Spleen (tissue), 11 donors: ENCODE data around the gene SEM1. TPM values are rescaled to one million over a fixed set of nuclear protein-coding genes. Genes with fewer than 3 reads are reported as not detected.

Source experiments
- DNase-seq: peaks from one replicate; pipeline ENCODE4 v3.0.0-alpha.2; 2020
- H3K27ac ChIP-seq, 8 donors: fragments of 200-600 bp; sonication (generic) in 7 of 8; 1 replicate in 4 of 8; 2 replicates in 4 of 8; pipeline versions ENCODE4 v1.5.0 to v1.8.0; 2016 to 2021; ENCODE audit warnings: inconsistent platforms in 4 of 8, mild to moderate bottlenecking in 4 of 8, moderate library complexity in 1 of 8
- H3K27me3 ChIP-seq, 7 donors: fragments of 200-600 bp; sonication (generic) in 6 of 7; replicated peaks in 1 of 7; 1 replicate in 4 of 7; 2 replicates in 3 of 7; pipeline versions ENCODE4 v1.5.0 to v1.8.0; 2016 to 2021; ENCODE audit warnings: inconsistent platforms in 3 of 7, mild to moderate bottlenecking in 1 of 7
- H3K36me3 ChIP-seq, 6 donors: fragments of 200-600 bp; sonication (generic) in 5 of 6; 1 replicate in 4 of 6; 2 replicates in 2 of 6; pipeline versions ENCODE4 v1.5.0 to v1.8.0; 2016 to 2021; ENCODE audit warnings: inconsistent platforms in 2 of 6
- H3K4me1 ChIP-seq, 6 donors: fragments of 200-600 bp; sonication (generic) in 5 of 6; 1 replicate in 3 of 6; 2 replicates in 3 of 6; pipeline versions ENCODE4 v1.5.0 to v1.8.0; 2016 to 2021; ENCODE audit warnings: inconsistent platforms in 3 of 6
- H3K4me3 ChIP-seq, 8 donors: fragments of 200-600 bp; sonication (generic) in 7 of 8; 1 replicate in 4 of 8; 2 replicates in 4 of 8; pipeline versions ENCODE4 v1.5.0 to v1.8.0; 2016 to 2021; ENCODE audit warnings: inconsistent platforms in 4 of 8, mild to moderate bottlenecking in 4 of 8, moderate library complexity in 2 of 8
- H3K9me3 ChIP-seq, 8 donors: fragments of 200-600 bp; sonication (generic) in 7 of 8; 1 replicate in 4 of 8; 2 replicates in 4 of 8; pipeline versions ENCODE4 v1.5.0 to v1.8.0; 2016 to 2021; ENCODE audit warnings: inconsistent platforms in 4 of 8
- CTCF ChIP-seq, 11 experiments: fragments of 200-600 bp in 7 of 11; fragments of 450-650 bp in 4 of 11; sonication (generic) in 4 of 11; IDR thresholded peaks in 8 of 11; conservative IDR thresholded peaks in 3 of 11; 1 replicate in 7 of 11; 2 replicates in 4 of 11; pipeline versions ENCODE4 v1.4.0 to v1.8.0; 2016 to 2021; ENCODE audit warnings: antibody characterized with exemption in 11 of 11, inconsistent platforms in 4 of 11, mild to moderate bottlenecking in 1 of 11
- POLR2A ChIP-seq, 3 donors: fragments of 450-650 bp; IDR thresholded peaks; one replicate each; pipeline ENCODE4 v1.5.1; 2017; ENCODE audit warnings: antibody characterized with exemption in 3 of 3, mild to moderate bottlenecking in 1 of 3
- POLR2AphosphoS5 ChIP-seq, 3 donors: sonication (generic); formaldehyde crosslinking; IDR thresholded peaks; one replicate each; pipeline ENCODE4 v1.5.1; 2017; ENCODE audit warnings: antibody characterized with exemption in 3 of 3
- WGBS, 5 donors: extraction: QIAGEN DNeasy Blood & Tissue Kit in 3 of 5; methylation state at CpG; one replicate each; pipeline versions ENCODE4 v1.1.5 to v1.1.7; 2013 to 2018; 5-methylcytosine and 5-hydroxymethylcytosine counted together
- intact Hi-C: fragments of 100-400 bp; cut with DNase I; formaldehyde crosslinking; loops from one replicate; pipeline ENCODE4 v1.15.0; 2023; ENCODE audit warnings: low total_unique reads
- polyA plus RNA-seq, 3 donors: library from polyadenylated mRNA; stranded (reverse); fragments of 200-250 nt; gene quantifications; one replicate each; pipeline ENCODE4 v1.2.1, GENCODE V29; 2013
- total RNA-seq, 7 donors: library from RNA; depleted of rRNA in 3 of 7; stranded (reverse); fragments of >200 nt in 3 of 7; fragmentation: NEBNext Ultra II Directional in 4 of 7; extraction: Animal tissue kit (Norgen Biotek cat#: 25700) in 4 of 7; gene quantifications; one replicate each; pipeline versions ENCODE4 v1.1.0 to v1.2.1, GENCODE V29; 2016 to 2021
- donor health status: healthy with polysubstance abuse.
- donor health status: DM: no; HTN: no; CAD: no; lungs with moderate emphysema.
- donor health status: DM: no; HTN: no; CAD: no.
- donor health status: Bipolar disorder and iron deficiency.
- donor health status: healthy.
- donor health status: DM: no; HTN: no; CAD: no.
- donor health status: DM: yes; HTN: yes; CAD: no.

SEM1 gene
- total and polyA plus RNA-seq, 10 donors: 15.5 to 78.6 (median 39.9) TPM

- Histone ChIP-seq H3K4me1 (no peaks in the 10 kb centered on the region), H3K36me3 (peaks cover 0 to under 1% (median 0%) of the 10 kb centered on the region in 6 donors), H3K27ac (no peak overlapping the region), H3K9me3 (peaks cover 0 to 9% (median 4%) of the 10 kb centered on the region in 8 donors), H3K4me3 (no peak overlapping the region), H3K27me3 (no peaks in the 10 kb centered on the region)
- TF ChIP-seq CTCF (IDR thresholded peaks at IDR 0.05 in 8 of 11, conservative IDR thresholded peaks at IDR 0.05 in 3 of 11) (no peak), POLR2AphosphoS5 (IDR thresholded peaks at IDR 0.05) (no peak), POLR2A (IDR thresholded peaks at IDR 0.05) (no peak)
- WGBS, 5 donors: 82 to 96% (median 88%) methylated on average over 2 of the region's 2 CpGs
- no peak for DNase-seq
- intact Hi-C loops: no loop called here
These were observed 69.6 kb downstream of the SEM1 start for GRCh38 chr7:96640054-96640453.
